HG02798 (cell line): Measurements from ENCODE around the gene SERHL2.

Source experiments
- ATAC-seq: cut with Tn5 transposase; IDR thresholded peaks from one replicate; pipeline ENCODE4 v1.9.1; 2021; ENCODE audit warnings: mild to moderate bottlenecking; ENCODE audit not compliant: unreplicated experiment, poor library complexity

SERHL2 gene

DNA sequence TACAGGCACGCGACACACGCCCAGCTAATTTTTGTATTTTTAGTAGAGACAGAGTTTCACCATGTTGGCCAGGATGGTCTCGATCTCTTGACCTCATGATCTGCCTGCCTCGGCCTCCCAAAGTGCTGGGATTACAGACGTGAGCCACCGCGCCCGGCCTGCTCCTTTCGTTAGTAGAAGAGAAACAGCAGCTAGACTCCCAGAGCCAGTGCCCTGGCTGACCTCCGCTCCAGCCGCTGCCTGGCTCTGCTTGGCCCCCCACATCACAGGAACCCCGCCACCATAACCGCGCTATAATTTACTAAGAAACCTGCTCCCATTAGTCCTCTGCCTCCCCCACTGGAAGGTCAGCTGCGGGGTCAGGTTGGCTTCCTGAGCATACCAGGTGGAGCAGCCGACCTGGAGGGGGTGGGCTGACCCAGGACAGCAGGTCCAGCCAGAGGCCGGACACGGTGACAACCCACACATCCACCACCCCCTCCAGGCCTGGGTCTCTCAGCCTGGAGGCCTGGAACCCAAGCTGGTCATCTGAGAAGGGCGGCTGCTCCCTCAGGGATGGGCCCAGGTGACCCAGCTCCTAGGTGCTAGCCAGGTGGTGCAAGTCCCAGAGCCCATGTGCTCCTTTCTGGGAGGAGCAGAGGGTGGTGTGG lies 68.4 kb downstream of the SERHL2 start:
- no peak for ATAC-seq

DNA sequence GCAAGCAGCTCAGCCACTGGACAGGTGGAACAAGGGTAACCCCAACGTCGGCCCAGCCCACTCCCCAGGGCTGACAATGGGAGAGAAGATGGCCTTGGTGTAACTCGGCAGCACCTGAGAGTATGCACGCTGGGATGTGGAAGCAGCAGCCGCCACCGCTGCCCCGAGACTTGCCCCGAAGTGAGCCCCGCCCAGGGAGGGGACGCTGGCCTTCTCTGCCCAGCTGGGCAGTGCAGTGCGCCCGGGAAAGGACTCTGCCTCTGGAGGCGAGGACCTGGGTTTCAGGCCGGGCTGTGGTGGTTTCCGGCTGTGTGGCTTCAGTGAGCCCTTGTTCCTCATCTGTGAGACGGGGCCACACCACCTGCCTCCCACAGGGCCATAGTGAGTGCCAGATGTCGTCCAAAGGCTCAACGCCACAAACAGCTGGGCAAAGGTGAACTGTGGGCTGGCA lies 69.6 kb downstream of the SERHL2 start:
- ATAC-seq: no peak
